GM10248 (cell line): ENCODE results near the gene ACP5.
A peak's percentile ranks its signal among the peaks of the same experiment; 100 is the strongest.

Experiments
- CTCF ChIA-PET: fragments of 300-600 bp; sonication (Branson Sonifier 250); formaldehyde crosslinking; extraction: SDS; loops from one replicate; lab custom pipeline; 2021; ENCODE audit warnings: antibody characterized with exemption; lab: Yijun Ruan, JAX
- POLR2A ChIA-PET: fragments of 350-650 bp; sonication (Branson Sonifier 250); formaldehyde crosslinking; extraction: SDS; loops from one replicate; lab custom pipeline; 2020; ENCODE audit warnings: antibody characterized with exemption; lab: Yijun Ruan, JAX
- DNase-seq: peaks from one replicate; pipeline ENCODE4 v3.0.0; 2012; ENCODE audit errors: extremely low spot score
- TF ChIP-seq, protein P1 (sequence below): IDR thresholded peaks from 2 replicates; pipeline ENCODE4 v1.5.1; 2012; ENCODE audit warnings: mild to moderate bottlenecking, low read depth; ENCODE audit errors: extremely low read depth, missing control alignments, control extremely low read depth

ACP5 gene

DNA sequence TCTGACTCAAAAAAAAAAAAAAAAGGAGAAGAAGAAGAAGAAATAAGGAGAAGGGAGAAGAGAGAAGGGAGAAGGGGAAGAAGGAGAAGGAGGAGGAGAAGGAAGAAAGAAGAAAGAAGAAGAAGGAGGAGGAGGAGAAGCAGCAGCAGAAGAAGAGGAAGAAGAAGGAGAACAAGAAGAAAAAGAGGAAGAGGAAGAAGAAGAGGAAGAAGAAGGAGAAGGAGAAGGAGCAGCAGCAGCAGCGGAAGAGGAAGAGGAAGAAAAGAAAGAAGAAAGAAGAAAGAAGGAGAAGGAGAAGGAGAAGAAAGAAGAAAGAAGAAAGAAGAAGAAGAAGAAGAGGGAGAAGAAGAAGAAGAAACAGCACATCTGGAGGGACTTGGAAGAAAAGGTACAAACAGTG is 42.9 kb downstream of the ACP5 start:
- POLR2A ChIA-PET: no interaction called here
- TF ChIP-seq, protein P1, sequence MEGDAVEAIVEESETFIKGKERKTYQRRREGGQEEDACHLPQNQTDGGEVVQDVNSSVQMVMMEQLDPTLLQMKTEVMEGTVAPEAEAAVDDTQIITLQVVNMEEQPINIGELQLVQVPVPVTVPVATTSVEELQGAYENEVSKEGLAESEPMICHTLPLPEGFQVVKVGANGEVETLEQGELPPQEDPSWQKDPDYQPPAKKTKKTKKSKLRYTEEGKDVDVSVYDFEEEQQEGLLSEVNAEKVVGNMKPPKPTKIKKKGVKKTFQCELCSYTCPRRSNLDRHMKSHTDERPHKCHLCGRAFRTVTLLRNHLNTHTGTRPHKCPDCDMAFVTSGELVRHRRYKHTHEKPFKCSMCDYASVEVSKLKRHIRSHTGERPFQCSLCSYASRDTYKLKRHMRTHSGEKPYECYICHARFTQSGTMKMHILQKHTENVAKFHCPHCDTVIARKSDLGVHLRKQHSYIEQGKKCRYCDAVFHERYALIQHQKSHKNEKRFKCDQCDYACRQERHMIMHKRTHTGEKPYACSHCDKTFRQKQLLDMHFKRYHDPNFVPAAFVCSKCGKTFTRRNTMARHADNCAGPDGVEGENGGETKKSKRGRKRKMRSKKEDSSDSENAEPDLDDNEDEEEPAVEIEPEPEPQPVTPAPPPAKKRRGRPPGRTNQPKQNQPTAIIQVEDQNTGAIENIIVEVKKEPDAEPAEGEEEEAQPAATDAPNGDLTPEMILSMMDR: no peak
- CTCF ChIA-PET: interaction anchor here (1.2 kb wide), 2 partner anchors 10 to 24 kb away, joined by 3 read pairs; partner anchors contain the start of gene ELOF1
- DNase-seq: no peak

DNA sequence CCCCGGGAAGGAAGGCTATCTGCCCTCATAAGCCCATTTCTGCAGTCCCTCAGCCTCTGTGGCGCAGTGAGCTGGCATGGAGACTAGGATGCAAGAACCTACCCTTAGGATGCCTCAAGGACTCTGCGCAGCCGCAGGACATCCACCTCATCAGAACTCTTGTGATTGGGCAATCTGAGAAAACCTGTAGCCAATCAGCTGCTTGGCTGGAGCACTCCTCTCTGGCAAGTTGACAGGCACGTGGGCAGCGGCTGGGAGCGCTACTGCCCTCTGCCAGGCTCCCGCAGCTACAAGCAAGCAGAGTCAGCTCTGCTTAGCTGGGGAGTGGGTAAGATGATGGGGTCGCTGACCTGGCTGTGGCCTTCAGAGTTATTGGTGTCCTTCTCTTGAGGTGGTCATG is 47.0 kb downstream of the ACP5 start:
- peak; percentile 65 for DNase-seq
- POLR2A ChIA-PET: interaction anchor here (0.5 kb wide), 1 partner anchor 24 kb away, joined by 5 read pairs; no protein-coding TSS in a partner anchor
- TF ChIP-seq, protein P1: no peak
- CTCF ChIA-PET: interaction anchor here (3.4 kb wide), 1 partner anchor 48 kb away, joined by 11 read pairs; no protein-coding TSS in a partner anchor

GRCh38 chr19:11528551-11529341 is 48.7 kb downstream of the ACP5 start, which contains the start of gene ECSIT:
Gene ECSIT, minus strand, starts transcription at chr19:11529134. Its CDS starts 9,964 bp downstream, at chr19:11519170.
- ChIA-PET POLR2A (interaction anchor here (0.5 to 0.7 kb wide), 2 partner anchors 395 to 925 kb away, joined by 3 to 9 read pairs; no protein-coding TSS in a partner anchor), CTCF (interaction anchor here (1.1 to 3.4 kb wide), 6 partner anchors 10 to 63 kb away, joined by 3 to 11 read pairs (median 4); no protein-coding TSS in a partner anchor)
- DNase-seq: peak; percentile 97
- TF ChIP-seq, protein P1: no peak
